Measurements from ENCODE around the gene C7. TPM values are rescaled to one million over a fixed set of nuclear protein-coding genes. Genes with fewer than 3 reads are reported as not detected.

The C7 gene
- total RNA-seq, 1 donor = 2.4 TPM

GRCh38 chr5:40928886-40929448 is 19.7 kb downstream of the C7 start:
- peak; percentile 27 for DNase-seq (ENCODE audit: low read depth)
- no peak overlapping the region for H3K4me3 ChIP-seq (ENCODE audit: low read depth, low read length)
- TF ChIP-seq CTCF (IDR thresholded peaks at IDR 0.05; ENCODE audit: insufficient read depth, low read length) = no peak

GRCh38 chr5:40932766-40933165 is 23.5 kb downstream of the C7 start:
- H3K4me3 ChIP-seq (ENCODE audit: low read depth, low read length) = no peak overlapping the region
- no peak for TF ChIP-seq CTCF (IDR thresholded peaks at IDR 0.05; ENCODE audit: insufficient read depth, low read length)

GRCh38 chr5:40937075-40937474 is 27.8 kb downstream of the C7 start:
- DNase-seq (ENCODE audit: low read depth) = no peak
- no peak for TF ChIP-seq CTCF (IDR thresholded peaks at IDR 0.05; ENCODE audit: insufficient read depth, low read length)
- H3K4me3 ChIP-seq (ENCODE audit: low read depth, low read length) = no peak overlapping the region

More at GRCh38 chr5:40932766-40933165, 23.5 kb downstream of the C7 start:
- DNase-seq (ENCODE audit: low read depth) = no peak

GRCh38 chr5:40939753-40940152 is 30.5 kb downstream of the C7 start:
- H3K4me3 ChIP-seq (ENCODE audit: low read depth, low read length) = no peak overlapping the region
- no peak for DNase-seq (ENCODE audit: low read depth)
- no peak for TF ChIP-seq CTCF (IDR thresholded peaks at IDR 0.05; ENCODE audit: insufficient read depth, low read length)

GRCh38 chr5:40945111-40945510 is 35.8 kb downstream of the C7 start:
- no peak for DNase-seq (ENCODE audit: low read depth)
- H3K4me3 ChIP-seq (ENCODE audit: low read depth, low read length) = no peak overlapping the region
- TF ChIP-seq CTCF (IDR thresholded peaks at IDR 0.05; ENCODE audit: insufficient read depth, low read length) = no peak

- no peak for DNase-seq (ENCODE audit: low read depth)
- no peak overlapping the region for H3K4me3 ChIP-seq (ENCODE audit: low read depth, low read length)
- no peak for TF ChIP-seq CTCF (IDR thresholded peaks at IDR 0.05; ENCODE audit: insufficient read depth, low read length)
Observed at GRCh38 chr5:40955313-40955712, 46.0 kb downstream of the C7 start.

GRCh38 chr5:40957048-40957447 is 47.8 kb downstream of the C7 start:
- no peak for DNase-seq (ENCODE audit: low read depth)
- no peak for TF ChIP-seq CTCF (IDR thresholded peaks at IDR 0.05; ENCODE audit: insufficient read depth, low read length)
- no peak overlapping the region for H3K4me3 ChIP-seq (ENCODE audit: low read depth, low read length)
